Ishikawa (cell line): ENCODE results near the gene SEMA5A.

Experiments used
- CEBPB ChIP-seq: IDR thresholded peaks from 2 replicates; pipeline ENCODE4 v1.6.1; 2012
- CREB1 ChIP-seq: IDR thresholded peaks from 2 replicates; pipeline ENCODE4 v1.6.1; 2012; ENCODE audit warnings: low read depth
- EGR1 ChIP-seq: IDR thresholded peaks from 2 replicates; pipeline ENCODE4 v1.6.1; 2012
- EP300 ChIP-seq: IDR thresholded peaks from 2 replicates; pipeline ENCODE4 v1.6.1; 2012; ENCODE audit warnings: borderline replicate concordance
- FOXM1 ChIP-seq: IDR thresholded peaks from 2 replicates; pipeline ENCODE4 v1.6.1; 2012; ENCODE audit warnings: low read depth, borderline replicate concordance
- NFIC ChIP-seq: IDR thresholded peaks from 2 replicates; pipeline ENCODE4 v1.6.1; 2012
- RAD21 ChIP-seq: IDR thresholded peaks from 2 replicates; pipeline ENCODE4 v1.6.1; 2012; ENCODE audit warnings: low read depth
- TAF1 ChIP-seq: IDR thresholded peaks from 2 replicates; pipeline ENCODE4 v1.6.1; 2012; ENCODE audit warnings: low read depth, mild to moderate bottlenecking
- TCF12 ChIP-seq: IDR thresholded peaks from 2 replicates; pipeline ENCODE4 v1.6.1; 2012; ENCODE audit warnings: low read depth
- TEAD4 ChIP-seq: IDR thresholded peaks from 2 replicates; pipeline ENCODE4 v1.6.1; 2012
- USF1 ChIP-seq: IDR thresholded peaks from 2 replicates; pipeline ENCODE4 v1.6.1; 2012
- YY1 ChIP-seq: IDR thresholded peaks from 2 replicates; pipeline ENCODE4 v1.6.1; 2012; ENCODE audit warnings: low read depth
- ZBTB7A ChIP-seq: IDR thresholded peaks from 2 replicates; pipeline ENCODE4 v1.6.1; 2012; ENCODE audit warnings: low read depth
- TF ChIP-seq, protein P1 (sequence below): IDR thresholded peaks from 2 replicates; pipeline ENCODE4 v1.6.1; 2012; ENCODE audit warnings: low read depth, mild to moderate bottlenecking
- TF ChIP-seq, protein P2 (sequence below): IDR thresholded peaks from 2 replicates; pipeline ENCODE4 v1.6.1; 2012

Gene SEMA5A

GRCh38 chr5:9438596-9439354 is 107.1 kb downstream of the SEMA5A start:
- no peak for TF ChIP-seq CREB1
- TF ChIP-seq NFIC = no peak
- TF ChIP-seq TCF12 = no peak
- no peak for TF ChIP-seq RAD21
- no peak for TF ChIP-seq CEBPB
- TF ChIP-seq ZBTB7A = no peak

DNA sequence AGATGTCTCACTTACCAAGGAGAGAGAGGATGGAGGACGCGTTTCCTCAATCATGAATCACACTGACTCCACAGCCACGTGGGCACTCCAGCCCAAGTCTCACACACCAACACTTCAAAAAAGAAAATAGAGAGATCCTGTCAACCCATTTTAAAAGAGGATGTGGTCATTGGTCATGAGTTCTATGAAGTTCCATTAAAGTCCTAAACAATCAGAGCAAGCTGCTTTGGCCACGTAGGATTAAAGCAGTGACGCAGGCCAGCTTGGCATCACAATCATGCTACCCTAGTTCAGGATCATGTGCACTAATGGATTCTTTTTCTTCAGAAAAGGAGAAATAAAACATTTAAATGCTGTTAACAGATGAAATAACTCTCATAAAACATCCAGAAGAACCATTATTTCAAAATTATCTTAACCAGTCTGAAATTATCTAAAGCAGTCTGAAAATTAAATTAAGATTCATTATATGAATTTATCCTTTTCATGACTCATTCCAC is 108.1 kb downstream of the SEMA5A start:
- TF ChIP-seq TAF1 (no peak), EGR1 (no peak), USF1 (no peak), RAD21 (no peak), EP300 (no peak), FOXM1 (no peak), NFIC (no peak), CREB1 (no peak), YY1 (no peak), TEAD4 (no peak), TCF12 (no peak), CEBPB (no peak), ZBTB7A (no peak)
- TF ChIP-seq, protein P1, sequence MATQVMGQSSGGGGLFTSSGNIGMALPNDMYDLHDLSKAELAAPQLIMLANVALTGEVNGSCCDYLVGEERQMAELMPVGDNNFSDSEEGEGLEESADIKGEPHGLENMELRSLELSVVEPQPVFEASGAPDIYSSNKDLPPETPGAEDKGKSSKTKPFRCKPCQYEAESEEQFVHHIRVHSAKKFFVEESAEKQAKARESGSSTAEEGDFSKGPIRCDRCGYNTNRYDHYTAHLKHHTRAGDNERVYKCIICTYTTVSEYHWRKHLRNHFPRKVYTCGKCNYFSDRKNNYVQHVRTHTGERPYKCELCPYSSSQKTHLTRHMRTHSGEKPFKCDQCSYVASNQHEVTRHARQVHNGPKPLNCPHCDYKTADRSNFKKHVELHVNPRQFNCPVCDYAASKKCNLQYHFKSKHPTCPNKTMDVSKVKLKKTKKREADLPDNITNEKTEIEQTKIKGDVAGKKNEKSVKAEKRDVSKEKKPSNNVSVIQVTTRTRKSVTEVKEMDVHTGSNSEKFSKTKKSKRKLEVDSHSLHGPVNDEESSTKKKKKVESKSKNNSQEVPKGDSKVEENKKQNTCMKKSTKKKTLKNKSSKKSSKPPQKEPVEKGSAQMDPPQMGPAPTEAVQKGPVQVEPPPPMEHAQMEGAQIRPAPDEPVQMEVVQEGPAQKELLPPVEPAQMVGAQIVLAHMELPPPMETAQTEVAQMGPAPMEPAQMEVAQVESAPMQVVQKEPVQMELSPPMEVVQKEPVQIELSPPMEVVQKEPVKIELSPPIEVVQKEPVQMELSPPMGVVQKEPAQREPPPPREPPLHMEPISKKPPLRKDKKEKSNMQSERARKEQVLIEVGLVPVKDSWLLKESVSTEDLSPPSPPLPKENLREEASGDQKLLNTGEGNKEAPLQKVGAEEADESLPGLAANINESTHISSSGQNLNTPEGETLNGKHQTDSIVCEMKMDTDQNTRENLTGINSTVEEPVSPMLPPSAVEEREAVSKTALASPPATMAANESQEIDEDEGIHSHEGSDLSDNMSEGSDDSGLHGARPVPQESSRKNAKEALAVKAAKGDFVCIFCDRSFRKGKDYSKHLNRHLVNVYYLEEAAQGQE = no peak
- TF ChIP-seq, protein P2, sequence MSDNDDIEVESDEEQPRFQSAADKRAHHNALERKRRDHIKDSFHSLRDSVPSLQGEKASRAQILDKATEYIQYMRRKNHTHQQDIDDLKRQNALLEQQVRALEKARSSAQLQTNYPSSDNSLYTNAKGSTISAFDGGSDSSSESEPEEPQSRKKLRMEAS = no peak

- TF ChIP-seq CREB1 (no peak), YY1 (no peak), TCF12 (no peak), RAD21 (no peak), EGR1 (no peak), USF1 (no peak), EP300 (no peak), TAF1 (no peak), CEBPB (no peak), ZBTB7A (no peak), FOXM1 (no peak), NFIC (no peak), TEAD4 (no peak)
- TF ChIP-seq, protein P2 = no peak
- TF ChIP-seq, protein P1 = no peak
Measured at GRCh38 chr5:9431496-9432258, 114.2 kb downstream of the SEMA5A start.

GRCh38 chr5:9431151-9431495 is 114.8 kb downstream of the SEMA5A start:
- TF ChIP-seq, protein P1 = no peak
- TF ChIP-seq NFIC (no peak), CREB1 (no peak), YY1 (no peak), EGR1 (no peak), TCF12 (no peak), TEAD4 (no peak), CEBPB (no peak), TAF1 (no peak), RAD21 (no peak), USF1 (no peak), ZBTB7A (no peak), EP300 (no peak), FOXM1 (no peak)
- TF ChIP-seq, protein P2 = no peak
